Testis (tissue), 3 donors: ENCODE results near the gene BIK. TPM values are rescaled to one million over a fixed set of nuclear protein-coding genes. Genes with fewer than 3 reads are reported as not detected.

ENCODE experiments used
- DNase-seq: peaks from one replicate; pipeline ENCODE4 v3.0.0-alpha.2; 2019
- H3K27ac ChIP-seq, 2 donors: fragments of 200-600 bp; sonication (generic); one replicate each; pipeline ENCODE4 v1.5.1; 2019
- H3K27me3 ChIP-seq: fragments of 200-600 bp; sonication (generic); one replicate; pipeline ENCODE4 v1.5.1; 2019
- H3K36me3 ChIP-seq: fragments of 200-600 bp; sonication (generic); one replicate; pipeline ENCODE4 v1.5.1; 2017; ENCODE audit warnings: low read depth; ENCODE audit errors: missing control alignments
- H3K4me1 ChIP-seq: fragments of 200-600 bp; sonication (generic); one replicate; pipeline ENCODE4 v1.5.1; 2019
- H3K4me3 ChIP-seq, 2 donors: fragments of 200-600 bp; sonication (generic); one replicate each; pipeline ENCODE4 v1.5.1; 2017 to 2019
- H3K9me3 ChIP-seq: fragments of 200-600 bp; sonication (generic); one replicate; pipeline ENCODE4 v1.5.1; 2017
- CTCF ChIP-seq, 3 experiments: fragments of 450-650 bp in 2 of 3; fragments of 200-600 bp in 1 of 3; sonication (generic) in 1 of 3; IDR thresholded peaks; one replicate each; pipeline ENCODE4 v1.5.1; 2016 to 2019; ENCODE audit warnings: antibody characterized with exemption in 3 of 3, mild to moderate bottlenecking in 2 of 3, moderate library complexity in 1 of 3
- POLR2A ChIP-seq: fragments of 450-650 bp; IDR thresholded peaks from one replicate; pipeline ENCODE4 v1.6.1; 2017; ENCODE audit warnings: antibody characterized with exemption, mild to moderate bottlenecking, moderate library complexity
- WGBS, 2 donors: methylation state at CpG; one replicate each; pipeline ENCODE4 v1.1.5; 2018; 5-methylcytosine and 5-hydroxymethylcytosine counted together
- intact Hi-C: fragments of 100-400 bp; cut with DNase I; formaldehyde crosslinking; loops from one replicate; pipeline ENCODE4 v1.15.1; 2023; ENCODE audit warnings: low total_unique reads
- polyA plus RNA-seq: library from polyadenylated mRNA; stranded (reverse); fragments of 350-450 nt; fragmentation: Illumina TruSeq; extraction: RNeasy Lipid Tissue Mini Kit (QIAGEN cat#74804); gene quantifications from one replicate; pipeline ENCODE4 v1.2.3, GENCODE V29; 2014; ENCODE audit warnings: low read depth, low replicate concordance; ENCODE audit not compliant: insufficient read depth
- total RNA-seq, 2 donors: library from RNA; depleted of rRNA; stranded (reverse); fragments of >200 nt; gene quantifications; one replicate each; pipeline ENCODE4 v1.2.3, GENCODE V29; 2016

The BIK gene
- total and polyA plus RNA-seq, 3 donors from 2014 or later: 2.5 to 9.6 (median 7.2) TPM

GRCh38 chr22:43166132-43166930, 55.8 kb downstream of the BIK start:
- H3K36me3 ChIP-seq: no peaks in the 10 kb centered on the region
- H3K4me1 ChIP-seq: peaks cover 12% of the 10 kb centered on the region
- DNase-seq: no peak
- intact Hi-C loops: no loop called here
- TF ChIP-seq POLR2A (no peak), CTCF (IDR thresholded peaks at IDR 0.05) (no peak)
- no peaks in the 10 kb centered on the region for H3K9me3 ChIP-seq
- no peak overlapping the region for H3K27ac ChIP-seq
- no peaks in the 10 kb centered on the region for H3K27me3 ChIP-seq
- 81 to 83% methylated on average over 23 of the region's 23 CpGs for WGBS, 2 donors
- H3K4me3 ChIP-seq: no peak overlapping the region

GRCh38 chr22:43167001-43167589, 56.5 kb downstream of the BIK start:
- DNase-seq: no peak
- intact Hi-C loops: no loop called here

GRCh38 chr22:43168471-43169309, 58.1 kb downstream of the BIK start:
- Histone ChIP-seq H3K36me3 (no peaks in the 10 kb centered on the region), H3K27ac (no peak overlapping the region), H3K27me3 (no peaks in the 10 kb centered on the region), H3K4me1 (peaks cover 7% of the 10 kb centered on the region), H3K4me3 (no peak overlapping the region), H3K9me3 (no peaks in the 10 kb centered on the region)
- 90 to 92% methylated on average over 15 to 25 of the region's 25 CpGs for WGBS, 2 donors
- intact Hi-C loops: no loop called here
- DNase-seq: no peak
- TF ChIP-seq POLR2A (no peak), CTCF (IDR thresholded peaks at IDR 0.05) (no peak)

More at GRCh38 chr22:43167001-43167589, 56.5 kb downstream of the BIK start:
- Histone ChIP-seq H3K9me3 (no peaks in the 10 kb centered on the region), H3K4me1 (peaks cover 12% of the 10 kb centered on the region), H3K27ac (no peak overlapping the region), H3K4me3 (no peak overlapping the region), H3K27me3 (no peaks in the 10 kb centered on the region), H3K36me3 (no peaks in the 10 kb centered on the region)
- 87 to 90% methylated on average over 19 of the region's 19 CpGs for WGBS, 2 donors
- TF ChIP-seq CTCF (IDR thresholded peaks at IDR 0.05) (no peak), POLR2A (no peak)

GRCh38 chr22:43169310-43170130, 59.0 kb downstream of the BIK start:
- H3K27ac ChIP-seq: no peak overlapping the region
- H3K4me3 ChIP-seq: no peak overlapping the region
- H3K9me3 ChIP-seq: no peaks in the 10 kb centered on the region
- intact Hi-C loops: no loop called here
- WGBS, 2 donors: 85 to 92% methylated on average over 6 to 22 of the region's 23 CpGs
- no peaks in the 10 kb centered on the region for H3K27me3 ChIP-seq
- H3K36me3 ChIP-seq: no peaks in the 10 kb centered on the region
- H3K4me1 ChIP-seq: no peaks in the 10 kb centered on the region
- no peak for TF ChIP-seq POLR2A
- TF ChIP-seq CTCF (IDR thresholded peaks at IDR 0.05): no peak
- no peak for DNase-seq
